Keratinocyte (primary cell): ENCODE results near the gene RHBDF1. TPM values are rescaled to one million over a fixed set of nuclear protein-coding genes. Genes with fewer than 3 reads are reported as not detected.

Experiments
- DNase-seq: peaks from one replicate; pipeline ENCODE4 v3.0.0-alpha.2; 2011; ENCODE audit warnings: low read depth, missing footprints, low spot score
- FAIRE-seq: peaks from 2 replicates; lab custom pipeline; 2011; peaks lifted over from hg19 to GRCh38; lab: Jason Lieb, UNC
- H2AFZ ChIP-seq: 2 replicates; pipeline ENCODE4 v1.6.0; 2012; ENCODE audit warnings: low read length, control low read depth, inconsistent platforms; ENCODE audit not compliant: control insufficient read depth
- H3K27ac ChIP-seq: 2 replicates; pipeline ENCODE4 v1.5.1; 2011; ENCODE audit warnings: low read length; ENCODE audit not compliant: control insufficient read depth, insufficient read depth
- H3K27me3 ChIP-seq: 3 replicates; pipeline ENCODE4 v1.6.0; 2011; ENCODE audit warnings: low read length; ENCODE audit not compliant: control insufficient read depth, insufficient read depth; ENCODE audit errors: extremely low read depth
- H3K36me3 ChIP-seq, 2 experiments: 2 replicates in 1 of 2; 3 replicates in 1 of 2; pipeline ENCODE4 v1.5.1; 2011; ENCODE audit warnings: low read length in 2 of 2, mild to moderate bottlenecking in 1 of 2; ENCODE audit not compliant: control insufficient read depth in 2 of 2, insufficient read depth in 2 of 2; ENCODE audit errors: extremely low read depth in 1 of 2
- H3K4me1 ChIP-seq: 3 replicates; pipeline ENCODE4 v1.5.1; 2011; ENCODE audit warnings: low read length; ENCODE audit not compliant: control insufficient read depth, insufficient read depth; ENCODE audit errors: extremely low read depth
- H3K4me2 ChIP-seq: 3 replicates; pipeline ENCODE4 v1.6.0; 2011; ENCODE audit warnings: low read depth, low read length; ENCODE audit not compliant: control insufficient read depth, insufficient read depth; ENCODE audit errors: extremely low read depth
- H3K4me3 ChIP-seq, 3 experiments: fragments of 200-600 bp in 1 of 3; sonication (generic) in 1 of 3; 2 replicates in 2 of 3; 3 replicates in 1 of 3; pipeline ENCODE4 v1.5.1; 2011 to 2016; ENCODE audit warnings: low read length in 3 of 3, mild to moderate bottlenecking in 3 of 3, control low read depth in 2 of 3, inconsistent platforms in 1 of 3, low read depth in 1 of 3, mixed read lengths in 1 of 3, mixed run types in 1 of 3, moderate library complexity in 1 of 3; ENCODE audit not compliant: control insufficient read depth in 2 of 3, insufficient read depth in 2 of 3; ENCODE audit errors: extremely low read depth in 1 of 3
- H3K79me2 ChIP-seq: 2 replicates; pipeline ENCODE4 v1.6.0; 2012; ENCODE audit warnings: low read length; ENCODE audit not compliant: control insufficient read depth, insufficient read depth
- H3K9ac ChIP-seq: 3 replicates; pipeline ENCODE4 v1.6.0; 2011; ENCODE audit warnings: low read length; ENCODE audit not compliant: control insufficient read depth, insufficient read depth; ENCODE audit errors: extremely low read depth
- H3K9me1 ChIP-seq: 3 replicates; pipeline ENCODE4 v1.6.0; 2011; ENCODE audit warnings: low read length; ENCODE audit not compliant: control insufficient read depth, insufficient read depth; ENCODE audit errors: extremely low read depth
- H3K9me3 ChIP-seq: 2 replicates; pipeline ENCODE4 v1.5.1; 2012; ENCODE audit warnings: low read depth, low read length; ENCODE audit not compliant: control insufficient read depth
- H4K20me1 ChIP-seq: 3 replicates; pipeline ENCODE4 v1.6.0; 2011; ENCODE audit warnings: low read length; ENCODE audit not compliant: control insufficient read depth, insufficient read depth; ENCODE audit errors: extremely low read depth
- CTCF ChIP-seq, 3 experiments: IDR thresholded peaks in 1 of 3; conservative IDR thresholded peaks in 1 of 3; optimal IDR thresholded peaks in 1 of 3; 2 replicates in 2 of 3; 3 replicates in 1 of 3; pipeline versions ENCODE3 to v1.5.1; 2011; ENCODE audit warnings: low read length in 3 of 3, mild to moderate bottlenecking in 3 of 3, moderate library complexity in 2 of 3, control low read depth in 1 of 3, inconsistent platforms in 1 of 3; ENCODE audit not compliant: insufficient read depth in 2 of 3; ENCODE audit errors: extremely low read depth in 1 of 3
- EZH2 ChIP-seq: IDR thresholded peaks from one replicate; pipeline ENCODE4 v1.6.1; 2012; ENCODE audit warnings: inconsistent platforms, mild to moderate bottlenecking, low read length, moderate library complexity
- dilution Hi-C: fragments of 300-500 bp; cut with MboI; formaldehyde crosslinking; loops from one replicate; pipeline ENCODE4 v1.7.0; 2020; ENCODE audit warnings: low sequenced_read_pairs; ENCODE audit not compliant: extremely low pct_ligation_motif_present
- polyA plus RNA-seq, 5 experiments: library from polyadenylated mRNA; depleted of rRNA in 3 of 5; stranded (reverse) in 3 of 5; stranded (forward) in 1 of 5; unstranded in 1 of 5; fragments of >200 nt; gene quantifications; 1 replicate in 1 of 5; 2 replicates in 3 of 5; 3 replicates in 1 of 5; pipeline versions ENCODE4 v1.2.1 to v1.2.3, GENCODE V29; 2011 to 2012; ENCODE audit warnings: missing spikeins in 2 of 5, low read depth in 1 of 5, low replicate concordance in 1 of 5

RHBDF1 gene
- polyA plus RNA-seq, 1 donor (not counting 4 experiments of a cell fraction or from before 2014, with no cell fraction given) = 20.4 TPM

GRCh38 chr16:104355-104754 is 31.9 kb upstream of the RHBDF1 start:
- Histone ChIP-seq H3K9me3 (no peaks in the 10 kb centered on the region), H4K20me1 (peaks cover 4% of the 10 kb centered on the region), H3K27ac (no peak overlapping the region), H3K36me3 (peaks cover 24 to 37% of the 10 kb centered on the region in 2 experiments), H3K9me1 (no peaks in the 10 kb centered on the region), H3K9ac (no peak overlapping the region), H3K4me2 (no peak overlapping the region), H3K4me3 (no peak overlapping the region), H2AFZ (no peak overlapping the region), H3K4me1 (no peaks in the 10 kb centered on the region), H3K79me2 (no peaks in the 10 kb centered on the region), H3K27me3 (no peaks in the 10 kb centered on the region)
- DNase-seq (no peak), FAIRE-seq (no peak)
- no peak for TF ChIP-seq CTCF (optimal IDR thresholded peaks at IDR 0.05 in 1 of 3, IDR thresholded peaks at IDR 0.05 in 1 of 3, conservative IDR thresholded peaks at IDR 0.05 in 1 of 3; ENCODE audit: extremely low read depth in 1 of 3, insufficient read depth in 2 of 3, low read length in 3 of 3)
- no peak for TF ChIP-seq EZH2
- dilution Hi-C loops = no loop called here

GRCh38 chr16:102060-102855 is 29.8 kb upstream of the RHBDF1 start:
- Histone ChIP-seq H3K9ac (no peak overlapping the region), H3K4me3 (no peak overlapping the region), H3K79me2 (no peaks in the 10 kb centered on the region), H3K9me3 (no peaks in the 10 kb centered on the region), H3K27me3 (no peaks in the 10 kb centered on the region), H2AFZ (no peak overlapping the region), H3K9me1 (no peaks in the 10 kb centered on the region), H4K20me1 (peaks cover 6% of the 10 kb centered on the region), H3K27ac (no peak overlapping the region), H3K36me3 (peaks cover 21 to 35% of the 10 kb centered on the region in 2 experiments), H3K4me1 (no peaks in the 10 kb centered on the region), H3K4me2 (no peak overlapping the region)
- no peak for DNase-seq
- TF ChIP-seq CTCF (optimal IDR thresholded peaks at IDR 0.05 in 1 of 3, IDR thresholded peaks at IDR 0.05 in 1 of 3, conservative IDR thresholded peaks at IDR 0.05 in 1 of 3; ENCODE audit: extremely low read depth in 1 of 3, insufficient read depth in 2 of 3, low read length in 3 of 3) = no peak
- TF ChIP-seq EZH2 = no peak
- no peak for FAIRE-seq
- dilution Hi-C loops = no loop called here
